ENCODE data around the gene INTS1.
"Not testable (repeated sequence)": the region's sequence is repeated elsewhere in the genome, so short reads cannot be mapped to it uniquely, and the experiment has no call there.

INTS1 gene

GRCh38 chr7:1457949-1458682, 46.1 kb downstream of the INTS1 start:
- no peak for DNase-seq
- in situ Hi-C loops (cut with MboI; ENCODE audit: low pct_unique_long_range_greater_than_20kb, low sequenced_read_pairs), result no loop called here

- DNase-seq, result peak; percentile 31
- in situ Hi-C loops (cut with MboI; ENCODE audit: low pct_unique_long_range_greater_than_20kb, low sequenced_read_pairs), result no loop called here
These were observed 46.9 kb downstream of the INTS1 start for GRCh38 chr7:1457059-1457948.

- in situ Hi-C loops (cut with MboI; ENCODE audit: low pct_unique_long_range_greater_than_20kb, low sequenced_read_pairs), result no loop called here
- DNase-seq, result no peak
These were observed 48.2 kb downstream of the INTS1 start for GRCh38 chr7:1455955-1456354.

- DNase-seq, result no peak
- in situ Hi-C loops (cut with MboI; ENCODE audit: low pct_unique_long_range_greater_than_20kb, low sequenced_read_pairs), result no loop called here
These were observed 48.8 kb downstream of the INTS1 start for GRCh38 chr7:1455241-1455939.

- in situ Hi-C loops (cut with MboI; ENCODE audit: low pct_unique_long_range_greater_than_20kb, low sequenced_read_pairs), result no loop called here
- DNase-seq, result no peak
These were observed 49.6 kb downstream of the INTS1 start for GRCh38 chr7:1454542-1454941.

GRCh38 chr7:1452205-1452604, 52.0 kb downstream of the INTS1 start:
- in situ Hi-C loops (cut with MboI; ENCODE audit: low pct_unique_long_range_greater_than_20kb, low sequenced_read_pairs), result no loop called here
- DNase-seq, result no peak

- no peak for DNase-seq
- in situ Hi-C loops (cut with MboI; ENCODE audit: low pct_unique_long_range_greater_than_20kb, low sequenced_read_pairs), result no loop called here
These were observed 53.2 kb downstream of the INTS1 start for GRCh38 chr7:1450987-1451386.

- no peak for DNase-seq
- in situ Hi-C loops (cut with MboI; ENCODE audit: low pct_unique_long_range_greater_than_20kb, low sequenced_read_pairs), result no loop called here
These were observed 53.8 kb downstream of the INTS1 start for GRCh38 chr7:1450431-1450830.

GRCh38 chr7:1449951-1450350, 54.2 kb downstream of the INTS1 start:
- in situ Hi-C loops (cut with MboI; ENCODE audit: low pct_unique_long_range_greater_than_20kb, low sequenced_read_pairs), result no loop called here
- DNase-seq, result no peak

GRCh38 chr7:1449501-1449900, 54.7 kb downstream of the INTS1 start:
- in situ Hi-C loops (cut with MboI; ENCODE audit: low pct_unique_long_range_greater_than_20kb, low sequenced_read_pairs), result no loop called here

GRCh38 chr7:1448958-1449357, 55.2 kb downstream of the INTS1 start:
- in situ Hi-C loops (cut with MboI; ENCODE audit: low pct_unique_long_range_greater_than_20kb, low sequenced_read_pairs), result no loop called here
- DNase-seq, result no peak

More at GRCh38 chr7:1449501-1449900, 54.7 kb downstream of the INTS1 start:
- DNase-seq, result no peak

GRCh38 chr7:1447551-1448244, 56.5 kb downstream of the INTS1 start:
- in situ Hi-C loops (cut with MboI; ENCODE audit: low pct_unique_long_range_greater_than_20kb, low sequenced_read_pairs), result no loop called here
- DNase-seq, result no peak

- in situ Hi-C loops (cut with MboI; ENCODE audit: low pct_unique_long_range_greater_than_20kb, low sequenced_read_pairs), result no loop called here
These were observed 57.1 kb downstream of the INTS1 start for GRCh38 chr7:1447112-1447511.

GRCh38 chr7:1446620-1447032, 57.6 kb downstream of the INTS1 start:
- in situ Hi-C loops (cut with MboI; ENCODE audit: low pct_unique_long_range_greater_than_20kb, low sequenced_read_pairs), result no loop called here
- DNase-seq, result no peak

More at GRCh38 chr7:1447112-1447511, 57.1 kb downstream of the INTS1 start:
- no peak for DNase-seq

- not testable (repeated sequence) for DNase-seq
These were observed 58.2 kb downstream of the INTS1 start for GRCh38 chr7:1446026-1446425.

GRCh38 chr7:1445341-1445740, 58.8 kb downstream of the INTS1 start:
- in situ Hi-C loops (cut with MboI; ENCODE audit: low pct_unique_long_range_greater_than_20kb, low sequenced_read_pairs), result no loop called here
- no peak for DNase-seq

More at GRCh38 chr7:1446026-1446425, 58.2 kb downstream of the INTS1 start:
- in situ Hi-C loops (cut with MboI; ENCODE audit: low pct_unique_long_range_greater_than_20kb, low sequenced_read_pairs), result not testable (repeated sequence)

- DNase-seq, result no peak
- in situ Hi-C loops (cut with MboI; ENCODE audit: low pct_unique_long_range_greater_than_20kb, low sequenced_read_pairs), result no loop called here
These were observed 59.3 kb downstream of the INTS1 start for GRCh38 chr7:1444925-1445322.

- in situ Hi-C loops (cut with MboI; ENCODE audit: low pct_unique_long_range_greater_than_20kb, low sequenced_read_pairs), result no loop called here
- no peak for DNase-seq
These were observed 59.8 kb downstream of the INTS1 start for GRCh38 chr7:1444214-1444924.
